AG09309 (cell line): Measurements from ENCODE around the gene SSBP2.
"Not testable (repeated sequence)": the region's sequence is repeated elsewhere in the genome, so short reads cannot be mapped to it uniquely, and the experiment has no call there.

Experiments
- DNase-seq: peaks from one replicate; pipeline ENCODE4 v3.0.0-alpha.2; 2010; ENCODE audit warnings: low read depth
- H3K4me3 ChIP-seq: 2 replicates; pipeline ENCODE4 v1.5.1; 2011; ENCODE audit warnings: mild to moderate bottlenecking, low read depth, low read length, moderate library complexity; ENCODE audit not compliant: control insufficient read depth
- TF ChIP-seq, protein P1 (sequence below): IDR thresholded peaks from 2 replicates; pipeline ENCODE4 v1.5.1; 2011; ENCODE audit warnings: mild to moderate bottlenecking, low read depth, low read length, inconsistent platforms; ENCODE audit not compliant: insufficient read depth, control insufficient read depth; ENCODE audit errors: missing control alignments

SSBP2 gene

DNA sequence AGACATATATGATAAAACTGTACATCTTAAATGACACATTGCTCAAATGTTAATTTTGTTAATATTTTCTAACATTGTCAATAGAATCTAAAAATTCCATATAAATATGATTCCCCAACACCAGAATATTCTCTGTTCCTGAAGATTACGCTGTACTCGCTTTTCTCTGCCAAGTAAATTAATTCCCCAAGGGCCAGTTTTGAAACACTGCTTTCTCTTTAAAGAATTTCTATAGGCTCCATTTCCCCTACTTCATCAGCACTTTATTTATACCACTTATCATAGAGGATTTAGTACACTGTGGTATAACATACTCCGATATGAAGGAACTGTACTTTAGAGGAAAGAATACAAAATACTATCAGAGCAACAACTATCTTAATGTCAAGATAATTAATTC is 255.6 kb downstream of the SSBP2 start:
- no peak for DNase-seq
- no peak overlapping the region for H3K4me3 ChIP-seq
- TF ChIP-seq, protein P1, sequence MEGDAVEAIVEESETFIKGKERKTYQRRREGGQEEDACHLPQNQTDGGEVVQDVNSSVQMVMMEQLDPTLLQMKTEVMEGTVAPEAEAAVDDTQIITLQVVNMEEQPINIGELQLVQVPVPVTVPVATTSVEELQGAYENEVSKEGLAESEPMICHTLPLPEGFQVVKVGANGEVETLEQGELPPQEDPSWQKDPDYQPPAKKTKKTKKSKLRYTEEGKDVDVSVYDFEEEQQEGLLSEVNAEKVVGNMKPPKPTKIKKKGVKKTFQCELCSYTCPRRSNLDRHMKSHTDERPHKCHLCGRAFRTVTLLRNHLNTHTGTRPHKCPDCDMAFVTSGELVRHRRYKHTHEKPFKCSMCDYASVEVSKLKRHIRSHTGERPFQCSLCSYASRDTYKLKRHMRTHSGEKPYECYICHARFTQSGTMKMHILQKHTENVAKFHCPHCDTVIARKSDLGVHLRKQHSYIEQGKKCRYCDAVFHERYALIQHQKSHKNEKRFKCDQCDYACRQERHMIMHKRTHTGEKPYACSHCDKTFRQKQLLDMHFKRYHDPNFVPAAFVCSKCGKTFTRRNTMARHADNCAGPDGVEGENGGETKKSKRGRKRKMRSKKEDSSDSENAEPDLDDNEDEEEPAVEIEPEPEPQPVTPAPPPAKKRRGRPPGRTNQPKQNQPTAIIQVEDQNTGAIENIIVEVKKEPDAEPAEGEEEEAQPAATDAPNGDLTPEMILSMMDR: no peak

- no peak overlapping the region for H3K4me3 ChIP-seq
- TF ChIP-seq, protein P1: no peak
- no peak for DNase-seq
Observed at GRCh38 chr5:81488862-81489261, 262.0 kb downstream of the SSBP2 start.

- TF ChIP-seq, protein P1: no peak
- H3K4me3 ChIP-seq: no peak overlapping the region
- DNase-seq: no peak
Observed at GRCh38 chr5:81486711-81487110, 264.2 kb downstream of the SSBP2 start.

- TF ChIP-seq, protein P1: no peak
- H3K4me3 ChIP-seq: no peak overlapping the region
- no peak for DNase-seq
Observed at GRCh38 chr5:81482595-81482994, 268.3 kb downstream of the SSBP2 start.

DNA sequence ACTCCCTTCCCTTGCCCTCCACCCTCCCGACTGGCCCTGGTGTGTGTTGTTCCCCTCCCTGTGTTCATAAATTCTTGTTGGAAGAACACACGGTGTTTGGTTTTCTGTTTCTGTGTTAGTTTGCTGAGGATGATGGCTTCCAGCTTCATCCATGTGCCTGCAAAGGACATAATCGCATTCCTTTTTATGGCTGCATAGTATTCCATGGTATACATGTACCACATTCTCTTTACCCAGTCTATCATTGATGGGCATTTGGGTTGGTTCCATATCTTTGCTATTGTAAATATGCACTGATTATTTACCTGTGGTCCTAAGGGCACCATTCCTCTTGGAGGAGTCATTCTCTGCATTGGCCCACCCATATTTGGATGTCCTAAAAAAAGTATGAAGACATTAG is 277.5 kb downstream of the SSBP2 start:
- DNase-seq, H3K4me3 ChIP-seq: not testable (repeated sequence)

- DNase-seq: no peak
- TF ChIP-seq, protein P1: no peak
- no peak overlapping the region for H3K4me3 ChIP-seq
Observed at GRCh38 chr5:81469676-81470075, 281.2 kb downstream of the SSBP2 start.

GRCh38 chr5:81450940-81451339 is 300.0 kb downstream of the SSBP2 start:
- no peak overlapping the region for H3K4me3 ChIP-seq

More at GRCh38 chr5:81450940-81451339, 300.0 kb downstream of the SSBP2 start:
- DNase-seq: peak; percentile 32
- TF ChIP-seq, protein P1: no peak
